ENCODE results near the gene ENPP7.

ENPP7 gene

GRCh38 chr17:79729761-79730160 is 982 bp upstream of the ENPP7 start:
- H3K36me3 ChIP-seq (ENCODE audit: insufficient read depth, low read length) = no peaks in the 10 kb centered on the region
- TF ChIP-seq EZH2phosphoT487 (IDR thresholded peaks at IDR 0.05; ENCODE audit: borderline replicate concordance) (no peak), CTCF (conservative IDR thresholded peaks at IDR 0.05; ENCODE audit: low read length) (no peak)
- H2AFZ ChIP-seq (ENCODE audit: low read length) = no peak overlapping the region
- no peaks in the 10 kb centered on the region for H3K9me2 ChIP-seq (replicated peaks; ENCODE audit: low read depth, low read length)
- H3K4me3 ChIP-seq (ENCODE audit: low read length, poor library complexity, severe bottlenecking) = no peak overlapping the region
- H3K9me3 ChIP-seq (ENCODE audit: insufficient read depth, low read depth, low read length) = no peaks in the 10 kb centered on the region
- H3K4me1 ChIP-seq (ENCODE audit: insufficient read depth, low read length, poor library complexity, severe bottlenecking) = no peaks in the 10 kb centered on the region
- H3K9ac ChIP-seq (ENCODE audit: low read depth, low read length, poor library complexity, severe bottlenecking) = no peak overlapping the region
- H4K20me1 ChIP-seq (ENCODE audit: insufficient read depth, low read length, poor library complexity, severe bottlenecking) = no peaks in the 10 kb centered on the region
- H3F3A ChIP-seq (ENCODE audit: low read depth) = no peaks in the 10 kb centered on the region
- no peak overlapping the region for H3K4me2 ChIP-seq (ENCODE audit: low read depth, low read length, poor library complexity, severe bottlenecking)
- no peaks in the 10 kb centered on the region for H3K27me3 ChIP-seq (ENCODE audit: insufficient read depth, low read length, poor library complexity, severe bottlenecking)
- no peaks in the 10 kb centered on the region for H3K79me2 ChIP-seq (ENCODE audit: insufficient read depth, low read length)

- no peaks in the 10 kb centered on the region for H3K9me2 ChIP-seq (replicated peaks; ENCODE audit: low read depth, low read length)
- H3K4me2 ChIP-seq (ENCODE audit: low read depth, low read length, poor library complexity, severe bottlenecking) = no peak overlapping the region
- no peaks in the 10 kb centered on the region for H3K27me3 ChIP-seq (ENCODE audit: insufficient read depth, low read length, poor library complexity, severe bottlenecking)
- TF ChIP-seq EZH2phosphoT487 (IDR thresholded peaks at IDR 0.05; ENCODE audit: borderline replicate concordance) = no peak
- no peak for TF ChIP-seq CTCF (conservative IDR thresholded peaks at IDR 0.05; ENCODE audit: low read length)
- no peaks in the 10 kb centered on the region for H4K20me1 ChIP-seq (ENCODE audit: insufficient read depth, low read length, poor library complexity, severe bottlenecking)
- H3K36me3 ChIP-seq (ENCODE audit: insufficient read depth, low read length) = no peaks in the 10 kb centered on the region
- no peaks in the 10 kb centered on the region for H3F3A ChIP-seq (ENCODE audit: low read depth)
- no peaks in the 10 kb centered on the region for H3K9me3 ChIP-seq (ENCODE audit: insufficient read depth, low read depth, low read length)
- H3K9ac ChIP-seq (ENCODE audit: low read depth, low read length, poor library complexity, severe bottlenecking) = no peak overlapping the region
- no peak overlapping the region for H2AFZ ChIP-seq (ENCODE audit: low read length)
- H3K4me1 ChIP-seq (ENCODE audit: insufficient read depth, low read length, poor library complexity, severe bottlenecking) = no peaks in the 10 kb centered on the region
- H3K79me2 ChIP-seq (ENCODE audit: insufficient read depth, low read length) = no peaks in the 10 kb centered on the region
- no peak overlapping the region for H3K4me3 ChIP-seq (ENCODE audit: low read length, poor library complexity, severe bottlenecking)
Observed at GRCh38 chr17:79730437-79730768, 340 bp upstream of the ENPP7 start.

- Histone ChIP-seq H4K20me1 (ENCODE audit: insufficient read depth, low read length, poor library complexity, severe bottlenecking) (no peaks in the 10 kb centered on the region), H3K4me2 (ENCODE audit: low read depth, low read length, poor library complexity, severe bottlenecking) (no peak overlapping the region), H3K9me2 (replicated peaks; ENCODE audit: low read depth, low read length) (no peaks in the 10 kb centered on the region), H2AFZ (ENCODE audit: low read length) (no peak overlapping the region), H3K4me3 (ENCODE audit: low read length, poor library complexity, severe bottlenecking) (peak overlapping the region; percentile 53), H3K79me2 (ENCODE audit: insufficient read depth, low read length) (no peaks in the 10 kb centered on the region), H3K4me1 (ENCODE audit: insufficient read depth, low read length, poor library complexity, severe bottlenecking) (no peaks in the 10 kb centered on the region), H3K27me3 (ENCODE audit: insufficient read depth, low read length, poor library complexity, severe bottlenecking) (no peaks in the 10 kb centered on the region), H3K36me3 (ENCODE audit: insufficient read depth, low read length) (no peaks in the 10 kb centered on the region), H3K9ac (ENCODE audit: low read depth, low read length, poor library complexity, severe bottlenecking) (no peak overlapping the region), H3K9me3 (ENCODE audit: insufficient read depth, low read depth, low read length) (no peaks in the 10 kb centered on the region), H3F3A (ENCODE audit: low read depth) (no peaks in the 10 kb centered on the region)
- no peak for TF ChIP-seq CTCF (conservative IDR thresholded peaks at IDR 0.05; ENCODE audit: low read length)
- TF ChIP-seq EZH2phosphoT487 (IDR thresholded peaks at IDR 0.05; ENCODE audit: borderline replicate concordance) = no peak
Observed at GRCh38 chr17:79732254-79732653, 1.5 kb downstream of the ENPP7 start.
